SK-N-SH treated with all-trans-retinoic acid at 6 μM for 48 hours (cell line): ENCODE results near the gene GNG5.
"Not testable (repeated sequence)": the region's sequence is repeated elsewhere in the genome, so short reads cannot be mapped to it uniquely, and the experiment has no call there.

Experiments
- ATAC-seq: fragments of 200-7000 bp; cut with Tn5 transposase; 3 replicates; pipeline ENCODE4 v1.9.1; 2020; ENCODE audit warnings: mild to moderate bottlenecking, moderate library complexity
- BACH2 ChIP-seq: fragments of 250-450 bp; sonication (Bioruptor Pico); IDR thresholded peaks from 2 replicates; pipeline ENCODE4 v1.9.0; 2021; ENCODE audit warnings: mild to moderate bottlenecking, borderline replicate concordance
- ESRRG ChIP-seq: fragments of 250-450 bp; sonication (Bioruptor Pico); IDR thresholded peaks from 2 replicates; pipeline ENCODE4 v1.6.1; 2021; ENCODE audit warnings: mild to moderate bottlenecking
- ISL1 ChIP-seq: fragments of 250-450 bp; sonication (Bioruptor Pico); IDR thresholded peaks from 2 replicates; pipeline ENCODE4 v2.1.2; 2022; ENCODE audit warnings: mild to moderate bottlenecking, moderate library complexity
- OSR1 ChIP-seq: fragments of 250-450 bp; sonication (Bioruptor Pico); IDR thresholded peaks from 2 replicates; pipeline ENCODE4 v1.8.0; 2022; ENCODE audit warnings: moderate library complexity, mild to moderate bottlenecking, inconsistent platforms
- SNAI2 ChIP-seq: fragments of 250-450 bp; sonication (Bioruptor Pico); IDR thresholded peaks from 2 replicates; pipeline ENCODE4 v1.5.0; 2020; ENCODE audit warnings: mild to moderate bottlenecking, moderate library complexity
- ZC3H10 ChIP-seq: fragments of 250-450 bp; sonication (Bioruptor Pico); IDR thresholded peaks from 2 replicates; pipeline ENCODE4 v1.5.1; 2021; ENCODE audit warnings: mild to moderate bottlenecking, moderate library complexity
- ZFP3 ChIP-seq: fragments of 250-450 bp; sonication (Bioruptor Pico); IDR thresholded peaks from 2 replicates; pipeline ENCODE4 v1.5.0; 2020; ENCODE audit warnings: mild to moderate bottlenecking, moderate library complexity
- ZFP30 ChIP-seq: fragments of 450-650 bp; formaldehyde crosslinking; IDR thresholded peaks from 2 replicates; pipeline ENCODE4 v1.5.0; 2022; ENCODE audit warnings: mild to moderate bottlenecking, moderate library complexity
- ZNF565 ChIP-seq: fragments of 450-650 bp; formaldehyde crosslinking; conservative IDR thresholded peaks from 2 replicates; pipeline ENCODE4 v1.5.0; 2020; ENCODE audit warnings: low read depth, mild to moderate bottlenecking, moderate library complexity
- TF ChIP-seq, protein P1 (sequence below): fragments of 250-450 bp; sonication (Bioruptor Pico); IDR thresholded peaks from 2 replicates; pipeline ENCODE4 v1.5.0; 2020; ENCODE audit warnings: mild to moderate bottlenecking, moderate library complexity

Gene GNG5

DNA sequence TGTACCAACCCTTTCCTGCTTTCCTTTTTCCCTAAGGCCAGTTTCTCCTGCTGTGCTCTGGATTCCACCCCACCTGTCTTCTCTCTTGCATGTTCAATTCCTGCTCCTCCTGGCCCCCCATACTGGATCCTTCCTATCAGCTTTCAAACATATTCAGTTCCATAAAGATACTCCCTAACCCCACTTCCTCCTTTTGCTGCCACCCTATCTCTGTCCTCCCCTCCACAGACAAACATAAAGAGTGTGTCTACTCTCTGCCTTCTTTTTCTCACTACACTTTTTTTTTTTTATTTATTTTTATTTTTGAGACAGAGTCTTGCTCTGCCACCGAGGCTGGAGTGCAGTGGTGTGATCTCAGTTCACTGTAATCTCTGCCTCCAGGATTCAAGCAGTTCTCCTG is 44.3 kb downstream of the GNG5 start:
- no peak for ATAC-seq
- no peak for TF ChIP-seq ZFP30 (CRISPR knock-in tag)
- TF ChIP-seq, protein P1, sequence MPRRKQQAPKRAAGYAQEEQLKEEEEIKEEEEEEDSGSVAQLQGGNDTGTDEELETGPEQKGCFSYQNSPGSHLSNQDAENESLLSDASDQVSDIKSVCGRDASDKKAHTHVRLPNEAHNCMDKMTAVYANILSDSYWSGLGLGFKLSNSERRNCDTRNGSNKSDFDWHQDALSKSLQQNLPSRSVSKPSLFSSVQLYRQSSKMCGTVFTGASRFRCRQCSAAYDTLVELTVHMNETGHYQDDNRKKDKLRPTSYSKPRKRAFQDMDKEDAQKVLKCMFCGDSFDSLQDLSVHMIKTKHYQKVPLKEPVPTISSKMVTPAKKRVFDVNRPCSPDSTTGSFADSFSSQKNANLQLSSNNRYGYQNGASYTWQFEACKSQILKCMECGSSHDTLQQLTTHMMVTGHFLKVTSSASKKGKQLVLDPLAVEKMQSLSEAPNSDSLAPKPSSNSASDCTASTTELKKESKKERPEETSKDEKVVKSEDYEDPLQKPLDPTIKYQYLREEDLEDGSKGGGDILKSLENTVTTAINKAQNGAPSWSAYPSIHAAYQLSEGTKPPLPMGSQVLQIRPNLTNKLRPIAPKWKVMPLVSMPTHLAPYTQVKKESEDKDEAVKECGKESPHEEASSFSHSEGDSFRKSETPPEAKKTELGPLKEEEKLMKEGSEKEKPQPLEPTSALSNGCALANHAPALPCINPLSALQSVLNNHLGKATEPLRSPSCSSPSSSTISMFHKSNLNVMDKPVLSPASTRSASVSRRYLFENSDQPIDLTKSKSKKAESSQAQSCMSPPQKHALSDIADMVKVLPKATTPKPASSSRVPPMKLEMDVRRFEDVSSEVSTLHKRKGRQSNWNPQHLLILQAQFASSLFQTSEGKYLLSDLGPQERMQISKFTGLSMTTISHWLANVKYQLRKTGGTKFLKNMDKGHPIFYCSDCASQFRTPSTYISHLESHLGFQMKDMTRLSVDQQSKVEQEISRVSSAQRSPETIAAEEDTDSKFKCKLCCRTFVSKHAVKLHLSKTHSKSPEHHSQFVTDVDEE (CRISPR knock-in tag): no peak
- no peak for TF ChIP-seq ZC3H10 (CRISPR knock-in tag)
- TF ChIP-seq ZFP3 (CRISPR knock-in tag): no peak
- TF ChIP-seq SNAI2 (CRISPR knock-in tag): no peak
- TF ChIP-seq ISL1 (CRISPR knock-in tag): no peak
- TF ChIP-seq BACH2 (CRISPR knock-in tag): no peak
- TF ChIP-seq OSR1 (CRISPR knock-in tag): no peak

DNA sequence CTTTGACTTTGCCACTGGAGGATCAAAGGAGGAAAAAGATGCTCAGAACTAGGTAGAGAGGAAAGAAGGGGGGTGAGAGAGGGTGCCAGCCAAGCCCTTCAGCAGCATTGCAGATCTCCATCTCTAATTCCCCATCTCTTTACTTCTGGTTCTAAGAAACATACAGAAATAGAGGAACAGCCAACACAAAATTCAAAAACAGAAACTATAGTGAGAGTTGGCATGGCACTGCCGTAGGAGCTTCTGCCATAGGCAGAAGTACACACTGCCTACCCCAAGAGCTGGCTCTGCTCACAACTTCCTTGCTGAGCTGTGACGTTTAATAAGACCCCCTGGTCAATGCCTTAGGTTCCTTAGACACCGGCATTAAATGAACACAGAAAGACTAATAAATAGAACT is 53.9 kb downstream of the GNG5 start:
- ATAC-seq: no peak
- no peak for TF ChIP-seq OSR1 (CRISPR knock-in tag)
- TF ChIP-seq ESRRG: no peak
- TF ChIP-seq, all 23 proteins: peak for 0

DNA sequence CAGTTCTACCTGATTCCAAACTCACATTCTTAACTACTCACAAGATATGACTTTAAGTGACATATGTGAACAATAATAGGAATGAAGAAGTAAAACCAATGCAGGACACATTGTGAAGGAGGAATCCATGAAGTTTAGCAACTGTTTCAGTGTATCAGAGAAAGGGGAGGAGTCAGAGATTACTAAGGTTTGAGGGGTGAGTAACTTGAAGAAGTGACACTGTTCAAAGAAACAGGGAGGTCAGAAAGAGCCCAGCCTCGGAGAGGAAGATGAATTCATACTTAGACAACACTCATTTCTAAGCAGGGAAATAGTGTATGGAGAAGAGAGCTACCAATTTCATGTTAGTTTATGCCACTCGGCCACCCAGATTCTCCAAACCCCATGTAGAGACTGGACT is 55.5 kb downstream of the GNG5 start:
- TF ChIP-seq BACH2 (CRISPR knock-in tag) (no peak), ZNF565 (CRISPR knock-in tag) (no peak)
- no peak for ATAC-seq

DNA sequence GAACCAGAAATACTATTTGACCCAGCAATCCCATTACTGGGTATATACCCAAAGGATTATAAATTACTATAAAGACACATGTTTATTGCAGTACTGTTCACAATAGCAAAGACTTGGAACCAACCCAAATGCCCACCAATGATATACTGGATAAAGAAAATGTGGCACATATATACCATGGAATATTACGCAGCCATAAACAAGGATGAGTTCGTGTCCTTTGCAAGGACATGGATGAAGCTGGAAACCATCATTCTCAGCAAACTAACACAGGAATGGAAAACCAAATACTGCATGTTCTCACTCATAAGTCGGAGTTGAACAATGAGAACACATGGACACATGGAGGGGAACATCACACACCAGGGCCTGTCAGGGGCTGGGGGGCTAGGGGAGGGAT is 57.7 kb downstream of the GNG5 start:
- not testable (repeated sequence) for ATAC-seq
